ENCODE data around the gene PFDN6.

DNA sequence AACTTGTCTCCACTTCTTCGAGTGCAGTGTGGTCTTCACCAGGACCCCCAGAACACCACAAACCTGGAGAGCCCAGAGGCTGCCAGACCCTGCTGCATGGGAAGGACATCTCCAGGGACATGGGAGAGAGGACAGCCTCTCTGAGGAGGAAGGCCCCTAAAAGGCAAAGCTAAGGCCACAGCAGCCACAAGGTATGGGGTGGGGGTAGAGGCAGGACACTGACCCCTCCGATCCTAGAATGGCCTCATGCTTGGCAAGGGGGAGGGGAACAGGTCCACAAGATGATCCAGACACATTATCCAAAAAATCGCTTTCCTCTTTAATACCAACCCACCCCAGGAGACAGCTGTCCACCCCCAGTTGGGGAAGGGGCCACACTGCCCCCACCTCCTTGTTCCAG lies 10.6 kb upstream of the PFDN6 start:
- TF ChIP-seq, protein P1, sequence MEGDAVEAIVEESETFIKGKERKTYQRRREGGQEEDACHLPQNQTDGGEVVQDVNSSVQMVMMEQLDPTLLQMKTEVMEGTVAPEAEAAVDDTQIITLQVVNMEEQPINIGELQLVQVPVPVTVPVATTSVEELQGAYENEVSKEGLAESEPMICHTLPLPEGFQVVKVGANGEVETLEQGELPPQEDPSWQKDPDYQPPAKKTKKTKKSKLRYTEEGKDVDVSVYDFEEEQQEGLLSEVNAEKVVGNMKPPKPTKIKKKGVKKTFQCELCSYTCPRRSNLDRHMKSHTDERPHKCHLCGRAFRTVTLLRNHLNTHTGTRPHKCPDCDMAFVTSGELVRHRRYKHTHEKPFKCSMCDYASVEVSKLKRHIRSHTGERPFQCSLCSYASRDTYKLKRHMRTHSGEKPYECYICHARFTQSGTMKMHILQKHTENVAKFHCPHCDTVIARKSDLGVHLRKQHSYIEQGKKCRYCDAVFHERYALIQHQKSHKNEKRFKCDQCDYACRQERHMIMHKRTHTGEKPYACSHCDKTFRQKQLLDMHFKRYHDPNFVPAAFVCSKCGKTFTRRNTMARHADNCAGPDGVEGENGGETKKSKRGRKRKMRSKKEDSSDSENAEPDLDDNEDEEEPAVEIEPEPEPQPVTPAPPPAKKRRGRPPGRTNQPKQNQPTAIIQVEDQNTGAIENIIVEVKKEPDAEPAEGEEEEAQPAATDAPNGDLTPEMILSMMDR (IDR thresholded peaks at IDR 0.05): no peak
- no peak for TF ChIP-seq EP300 (IDR thresholded peaks at IDR 0.05)
- TF ChIP-seq POLR2AphosphoS5 (IDR thresholded peaks at IDR 0.05): no peak
- no peak for TF ChIP-seq POLR2A (IDR thresholded peaks at IDR 0.05)
